ENCODE results near the gene PGM5. TPM values are rescaled to one million over a fixed set of nuclear protein-coding genes. Genes with fewer than 3 reads are reported as not detected.

Gene PGM5
- total and polyA plus RNA-seq, 2 donors from 2014 or later = 16.3 to 53.1 TPM

GRCh38 chr9:68418259-68418845 lies 61.9 kb downstream of the PGM5 start:
- no peak for FAIRE-seq
- TF ChIP-seq CTCF (IDR thresholded peaks at IDR 0.05; ENCODE audit: borderline replicate concordance, extremely low read depth, insufficient read depth) = no peak
- Histone ChIP-seq H3K9me3 (ENCODE audit: control insufficient read depth in 2 of 3, insufficient read depth in 1 of 3, low read length in 3 of 3) (no peaks in the 10 kb centered on the region), H3K4me3 (ENCODE audit: low read length in 3 of 3) (no peak overlapping the region), H3K27ac (ENCODE audit: low read depth in 2 of 2, low read length in 2 of 2) (no peak overlapping the region), H3K27me3 (ENCODE audit: control insufficient read depth, insufficient read depth, low read length) (no peaks in the 10 kb centered on the region), H3K36me3 (ENCODE audit: control insufficient read depth in 2 of 3, insufficient read depth in 3 of 3, low read length in 3 of 3) (no peaks in the 10 kb centered on the region), H3K9ac (ENCODE audit: low read length in 3 of 3) (no peak overlapping the region), H3K4me1 (ENCODE audit: control insufficient read depth in 2 of 3, insufficient read depth in 2 of 3, low read depth in 1 of 3, low read length in 3 of 3) (no peaks in the 10 kb centered on the region)
- intact Hi-C loops (cut with DNase I) = no loop called here
- no peak for DNase-seq

DNA sequence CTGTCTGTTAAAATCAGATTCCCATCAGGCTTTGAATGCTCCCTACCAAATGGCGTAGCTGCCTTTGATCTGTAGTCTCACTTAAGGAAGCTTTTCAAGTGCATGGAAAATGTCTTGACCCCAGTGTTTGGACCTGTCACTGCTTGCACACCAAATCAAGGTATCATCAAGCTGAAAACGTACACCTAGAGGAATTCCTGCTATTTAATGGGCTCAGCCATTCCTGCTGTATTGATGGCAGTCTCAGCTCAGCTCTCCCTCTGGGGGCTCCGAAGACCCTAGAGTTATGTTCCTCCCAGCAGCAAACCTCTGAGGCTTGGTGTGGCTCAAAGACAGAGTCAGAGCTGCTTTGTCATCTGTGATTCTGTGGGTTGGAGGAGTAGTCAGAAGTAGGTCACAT lies 63.5 kb downstream of the PGM5 start:
- FAIRE-seq = no peak
- H3K9me3 ChIP-seq (ENCODE audit: control insufficient read depth in 2 of 3, insufficient read depth in 1 of 3, low read length in 3 of 3) = no peaks in the 10 kb centered on the region
- no peaks in the 10 kb centered on the region for H3K27me3 ChIP-seq (ENCODE audit: control insufficient read depth, insufficient read depth, low read length)
- H3K4me3 ChIP-seq (ENCODE audit: low read length in 3 of 3) = no peak overlapping the region
- no peak overlapping the region for H3K27ac ChIP-seq (ENCODE audit: low read depth in 2 of 2, low read length in 2 of 2)
- DNase-seq = no peak
- TF ChIP-seq CTCF (IDR thresholded peaks at IDR 0.05; ENCODE audit: borderline replicate concordance, extremely low read depth, insufficient read depth) = no peak
- no peak overlapping the region for H3K9ac ChIP-seq (ENCODE audit: low read length in 3 of 3)
- H3K4me1 ChIP-seq (ENCODE audit: control insufficient read depth in 2 of 3, insufficient read depth in 2 of 3, low read depth in 1 of 3, low read length in 3 of 3) = no peaks in the 10 kb centered on the region
- intact Hi-C loops (cut with DNase I) = no loop called here
- H3K36me3 ChIP-seq (ENCODE audit: control insufficient read depth in 2 of 3, insufficient read depth in 3 of 3, low read length in 3 of 3) = no peaks in the 10 kb centered on the region

DNA sequence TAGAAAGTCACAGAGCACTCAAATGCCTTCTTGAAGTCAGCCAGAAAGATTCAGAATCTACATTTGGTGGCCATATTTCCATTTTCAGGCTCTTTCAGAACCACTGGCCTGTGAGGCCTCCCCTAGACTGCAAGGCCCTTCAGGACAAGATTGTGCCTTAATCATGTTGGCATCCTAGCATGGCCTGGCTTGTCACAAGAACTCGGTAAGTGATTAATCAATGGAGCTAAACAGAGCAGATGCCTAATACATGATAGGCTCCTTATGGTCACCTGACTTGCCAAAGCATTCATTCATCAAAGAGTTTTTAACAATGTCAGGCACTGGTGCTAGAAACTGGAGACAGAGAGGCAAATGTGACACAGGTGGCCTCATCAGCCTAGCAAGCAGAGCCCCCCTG lies 70.3 kb downstream of the PGM5 start:
- FAIRE-seq = no peak
- Histone ChIP-seq H3K9ac (ENCODE audit: low read length in 3 of 3) (no peak overlapping the region), H3K36me3 (ENCODE audit: control insufficient read depth in 2 of 3, insufficient read depth in 3 of 3, low read length in 3 of 3) (no peaks in the 10 kb centered on the region), H3K4me3 (ENCODE audit: low read length in 3 of 3) (no peak overlapping the region), H3K9me3 (ENCODE audit: control insufficient read depth in 2 of 3, insufficient read depth in 1 of 3, low read length in 3 of 3) (no peaks in the 10 kb centered on the region), H3K4me1 (ENCODE audit: control insufficient read depth in 2 of 3, insufficient read depth in 2 of 3, low read depth in 1 of 3, low read length in 3 of 3) (no peaks in the 10 kb centered on the region), H3K27ac (ENCODE audit: low read depth in 2 of 2, low read length in 2 of 2) (no peak overlapping the region), H3K27me3 (ENCODE audit: control insufficient read depth, insufficient read depth, low read length) (no peaks in the 10 kb centered on the region)
- intact Hi-C loops (cut with DNase I) = no loop called here
- TF ChIP-seq CTCF (IDR thresholded peaks at IDR 0.05; ENCODE audit: borderline replicate concordance, extremely low read depth, insufficient read depth) = no peak
- no peak for DNase-seq

Data from kidney (tissue), 14 donors.